ENCODE results near the gene CCNI2. TPM values are rescaled to one million over a fixed set of nuclear protein-coding genes. Genes with fewer than 3 reads are reported as not detected.

The CCNI2 gene
- total RNA-seq, 6 experiments from 2014 or later, result not detected

- no peaks in the 10 kb centered on the region for H3K4me1 Mint-ChIP-seq (ENCODE audit: low read depth)
- no peak overlapping the region for H3K4me3 Mint-ChIP-seq
- no peak for DNase-seq
- no peaks in the 10 kb centered on the region for H3K9me3 Mint-ChIP-seq
- H3K36me3 Mint-ChIP-seq (ENCODE audit: low read depth), result no peaks in the 10 kb centered on the region
- H3K27me3 Mint-ChIP-seq (ENCODE audit: insufficient read depth), result peaks cover 20% of the 10 kb centered on the region
- no peak for TF ChIP-seq CTCF (IDR thresholded peaks at IDR 0.05)
- H3K27ac Mint-ChIP-seq, result no peak overlapping the region
These were observed 3.4 kb downstream of the CCNI2 start for GRCh38 chr5:132750471-132751230.

- Mint-ChIP-seq H3K4me1 (ENCODE audit: low read depth) (no peaks in the 10 kb centered on the region), H3K27ac (no peak overlapping the region), H3K27me3 (ENCODE audit: insufficient read depth) (peaks cover 16% of the 10 kb centered on the region), H3K9me3 (no peaks in the 10 kb centered on the region), H3K36me3 (ENCODE audit: low read depth) (no peaks in the 10 kb centered on the region), H3K4me3 (no peak overlapping the region)
- no peak for TF ChIP-seq CTCF (IDR thresholded peaks at IDR 0.05)
- no peak for DNase-seq
These were observed 4.2 kb downstream of the CCNI2 start for GRCh38 chr5:132751444-132751843.

GRCh38 chr5:132751971-132752580 is 4.8 kb downstream of the CCNI2 start:
- Mint-ChIP-seq H3K27ac (no peak overlapping the region), H3K27me3 (ENCODE audit: insufficient read depth) (peaks cover 16% of the 10 kb centered on the region), H3K36me3 (ENCODE audit: low read depth) (no peaks in the 10 kb centered on the region), H3K9me3 (no peaks in the 10 kb centered on the region), H3K4me1 (ENCODE audit: low read depth) (no peaks in the 10 kb centered on the region), H3K4me3 (no peak overlapping the region)
- no peak for TF ChIP-seq CTCF (IDR thresholded peaks at IDR 0.05)
- no peak for DNase-seq

- Mint-ChIP-seq H3K9me3 (no peaks in the 10 kb centered on the region), H3K27ac (no peak overlapping the region), H3K27me3 (ENCODE audit: insufficient read depth) (peaks cover 16% of the 10 kb centered on the region), H3K4me3 (no peak overlapping the region), H3K4me1 (ENCODE audit: low read depth) (no peaks in the 10 kb centered on the region), H3K36me3 (ENCODE audit: low read depth) (no peaks in the 10 kb centered on the region)
- no peak for TF ChIP-seq CTCF (IDR thresholded peaks at IDR 0.05)
- DNase-seq, result no peak
These were observed 5.4 kb downstream of the CCNI2 start for GRCh38 chr5:132752581-132753125.

GRCh38 chr5:132753135-132753987 is 6.1 kb downstream of the CCNI2 start:
- H3K4me1 Mint-ChIP-seq (ENCODE audit: low read depth), result no peaks in the 10 kb centered on the region
- TF ChIP-seq CTCF (IDR thresholded peaks at IDR 0.05), result peak; percentile 31; the same call in 1 of the 2 replicates
- peaks cover 1% of the 10 kb centered on the region; the same call in 1 of the 2 replicates for H3K36me3 Mint-ChIP-seq (ENCODE audit: low read depth)
- peaks cover 13% of the 10 kb centered on the region for H3K27me3 Mint-ChIP-seq (ENCODE audit: insufficient read depth)
- no peak overlapping the region for H3K4me3 Mint-ChIP-seq
- H3K9me3 Mint-ChIP-seq, result no peaks in the 10 kb centered on the region
- DNase-seq, result no peak
- no peak overlapping the region for H3K27ac Mint-ChIP-seq

Measured in HFFc6 (cell line).